Measurements from ENCODE around the gene SEMA6D.

- TF ChIP-seq CTCF (IDR thresholded peaks at IDR 0.05; ENCODE audit: poor library complexity, severe bottlenecking) (no peak), EZH2 (IDR thresholded peaks at IDR 0.05; ENCODE audit: borderline replicate concordance, insufficient read depth, low read length, poor library complexity, severe bottlenecking) (no peak), POLR2AphosphoS5 (IDR thresholded peaks at IDR 0.05) (no peak)
- TF ChIP-seq, protein P1, sequence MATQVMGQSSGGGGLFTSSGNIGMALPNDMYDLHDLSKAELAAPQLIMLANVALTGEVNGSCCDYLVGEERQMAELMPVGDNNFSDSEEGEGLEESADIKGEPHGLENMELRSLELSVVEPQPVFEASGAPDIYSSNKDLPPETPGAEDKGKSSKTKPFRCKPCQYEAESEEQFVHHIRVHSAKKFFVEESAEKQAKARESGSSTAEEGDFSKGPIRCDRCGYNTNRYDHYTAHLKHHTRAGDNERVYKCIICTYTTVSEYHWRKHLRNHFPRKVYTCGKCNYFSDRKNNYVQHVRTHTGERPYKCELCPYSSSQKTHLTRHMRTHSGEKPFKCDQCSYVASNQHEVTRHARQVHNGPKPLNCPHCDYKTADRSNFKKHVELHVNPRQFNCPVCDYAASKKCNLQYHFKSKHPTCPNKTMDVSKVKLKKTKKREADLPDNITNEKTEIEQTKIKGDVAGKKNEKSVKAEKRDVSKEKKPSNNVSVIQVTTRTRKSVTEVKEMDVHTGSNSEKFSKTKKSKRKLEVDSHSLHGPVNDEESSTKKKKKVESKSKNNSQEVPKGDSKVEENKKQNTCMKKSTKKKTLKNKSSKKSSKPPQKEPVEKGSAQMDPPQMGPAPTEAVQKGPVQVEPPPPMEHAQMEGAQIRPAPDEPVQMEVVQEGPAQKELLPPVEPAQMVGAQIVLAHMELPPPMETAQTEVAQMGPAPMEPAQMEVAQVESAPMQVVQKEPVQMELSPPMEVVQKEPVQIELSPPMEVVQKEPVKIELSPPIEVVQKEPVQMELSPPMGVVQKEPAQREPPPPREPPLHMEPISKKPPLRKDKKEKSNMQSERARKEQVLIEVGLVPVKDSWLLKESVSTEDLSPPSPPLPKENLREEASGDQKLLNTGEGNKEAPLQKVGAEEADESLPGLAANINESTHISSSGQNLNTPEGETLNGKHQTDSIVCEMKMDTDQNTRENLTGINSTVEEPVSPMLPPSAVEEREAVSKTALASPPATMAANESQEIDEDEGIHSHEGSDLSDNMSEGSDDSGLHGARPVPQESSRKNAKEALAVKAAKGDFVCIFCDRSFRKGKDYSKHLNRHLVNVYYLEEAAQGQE (IDR thresholded peaks at IDR 0.05; ENCODE audit: borderline replicate concordance): no peak
These were observed 49.1 kb downstream of the SEMA6D start for GRCh38 chr15:47766406-47766805.
